CD4-positive, alpha-beta memory T cell (primary cell): ENCODE results near the gene VTI1A. TPM values are rescaled to one million over a fixed set of nuclear protein-coding genes. Genes with fewer than 3 reads are reported as not detected.

ENCODE experiments used
- CTCF ChIA-PET: fragments of 350-600 bp; sonication (Branson Sonifier 250); formaldehyde crosslinking; loops from one replicate; lab custom pipeline; 2021; ENCODE audit warnings: inconsistent platforms; ENCODE audit not compliant: partially characterized antibody; lab: Charles Lee
- POLR2A ChIA-PET: fragments of 350-600 bp; sonication (Branson Sonifier 250); formaldehyde crosslinking; loops from one replicate; lab custom pipeline; 2021; ENCODE audit not compliant: partially characterized antibody; lab: Charles Lee
- DNase-seq, 5 donors: peaks; one replicate each; pipeline versions ENCODE4 v3.0.0 to v3.0.0-alpha.2; 2020 to 2022; ENCODE audit warnings: mixed read lengths in 1 of 5
- H3K27ac ChIP-seq: one replicate; pipeline ENCODE4 v1.7.0; 2013; ENCODE audit warnings: low read depth, low read length
- H3K27me3 ChIP-seq: 2 replicates; pipeline ENCODE4 v1.7.0; 2013; ENCODE audit warnings: mild to moderate bottlenecking, low read length, moderate library complexity; ENCODE audit not compliant: insufficient read depth
- H3K36me3 ChIP-seq: 2 replicates; pipeline ENCODE4 v1.7.0; 2013; ENCODE audit warnings: mild to moderate bottlenecking, low read length, moderate library complexity; ENCODE audit not compliant: insufficient read depth
- H3K4me1 ChIP-seq: 2 replicates; pipeline ENCODE4 v1.7.0; 2013; ENCODE audit warnings: mild to moderate bottlenecking, low read length, moderate library complexity; ENCODE audit not compliant: insufficient read depth
- H3K4me3 ChIP-seq, 2 donors: one replicate each; pipeline ENCODE4 v1.7.0; 2013; ENCODE audit warnings: low read length in 2 of 2, mild to moderate bottlenecking in 1 of 2
- H3K9me3 ChIP-seq, 2 donors: one replicate each; pipeline ENCODE4 v1.7.0; 2013; ENCODE audit warnings: low read length in 2 of 2, control low read depth in 1 of 2; ENCODE audit not compliant: control insufficient read depth in 1 of 2
- H3K27ac Mint-ChIP-seq, 7 donors: one replicate each; pipeline ENCODE4 v1.8.0; 2020 to 2021; ENCODE audit warnings: mixed read lengths in 7 of 7, mild to moderate bottlenecking in 6 of 7, inconsistent platforms in 3 of 7, moderate library complexity in 3 of 7
- H3K27me3 Mint-ChIP-seq, 2 donors: one replicate each; pipeline ENCODE4 v1.8.0; 2020 to 2021; ENCODE audit warnings: mixed read lengths in 2 of 2
- H3K36me3 Mint-ChIP-seq, 2 donors: one replicate each; pipeline ENCODE4 v1.8.0; 2020 to 2021; ENCODE audit warnings: mixed read lengths in 2 of 2, inconsistent platforms in 1 of 2, mild to moderate bottlenecking in 1 of 2
- H3K4me1 Mint-ChIP-seq, 4 donors: one replicate each; pipeline ENCODE4 v1.8.0; 2020 to 2021; ENCODE audit warnings: mixed read lengths in 4 of 4, mild to moderate bottlenecking in 1 of 4
- H3K4me3 Mint-ChIP-seq, 8 donors: one replicate each; pipeline ENCODE4 v1.8.0; 2020 to 2021; ENCODE audit warnings: mixed read lengths in 8 of 8, mild to moderate bottlenecking in 7 of 8, moderate library complexity in 6 of 8, inconsistent platforms in 3 of 8
- H3K9me3 Mint-ChIP-seq, 8 donors: one replicate each; pipeline ENCODE4 v1.8.0; 2020 to 2021; ENCODE audit warnings: mixed read lengths in 8 of 8, mild to moderate bottlenecking in 5 of 8, inconsistent platforms in 3 of 8, moderate library complexity in 1 of 8
- intact Hi-C: fragments of 100-400 bp; cut with micrococcal nuclease; formaldehyde crosslinking; loops from one replicate; pipeline ENCODE4 v1.15.1; 2023
- polyA plus RNA-seq, 2 donors: library from polyadenylated mRNA; unstranded; fragments of 300-500 nt; fragmentation: Illumina TruSeq; gene quantifications; one replicate each; pipeline ENCODE4 v1.2.3, GENCODE V29; 2021
- total RNA-seq, 2 experiments: library from RNA; stranded (reverse); gene quantifications; one replicate each; pipeline ENCODE4 v1.2.3, GENCODE V29; 2021

Gene VTI1A
- total and polyA plus RNA-seq, 4 experiments from 2014 or later = 24.4 to 48.5 (median 40.0) TPM

- Histone ChIP-seq H3K27ac (no peak overlapping the region), H3K9me3 (no peaks in the 10 kb centered on the region), H3K27me3 (no peaks in the 10 kb centered on the region), H3K36me3 (no peaks in the 10 kb centered on the region), H3K4me3 (no peak overlapping the region), H3K4me1 (no peaks in the 10 kb centered on the region)
- H3K36me3 Mint-ChIP-seq = peaks cover 0 to 4% of the 10 kb centered on the region in 2 donors
- DNase-seq = no peak
- intact Hi-C loops = no loop called here
- POLR2A ChIA-PET = no interaction called here
- no peak overlapping the region for H3K4me3 Mint-ChIP-seq
- peaks cover 0 to 3% (median under 1%) of the 10 kb centered on the region in 4 donors for H3K4me1 Mint-ChIP-seq
- H3K9me3 Mint-ChIP-seq = no peaks in the 10 kb centered on the region
- CTCF ChIA-PET = no interaction called here
- no peaks in the 10 kb centered on the region for H3K27me3 Mint-ChIP-seq
- no peak overlapping the region for H3K27ac Mint-ChIP-seq
These were observed 192.3 kb downstream of the VTI1A start for GRCh38 chr10:112639298-112639697.

- DNase-seq = no peak
- no peaks in the 10 kb centered on the region for H3K36me3 Mint-ChIP-seq
- POLR2A ChIA-PET = no interaction called here
These were observed 193.6 kb downstream of the VTI1A start for GRCh38 chr10:112640638-112641037.

GRCh38 chr10:112643600-112644264 lies 196.7 kb downstream of the VTI1A start:
- H3K27ac Mint-ChIP-seq = no peak overlapping the region
- H3K36me3 ChIP-seq = no peaks in the 10 kb centered on the region
- no peak overlapping the region for H3K4me3 ChIP-seq
- DNase-seq = no peak
- H3K4me1 Mint-ChIP-seq = peaks cover 0 to 1% (median 0%) of the 10 kb centered on the region in 4 donors
- H3K27ac ChIP-seq = no peak overlapping the region
- H3K36me3 Mint-ChIP-seq = peaks cover 3% of the 10 kb centered on the region in 2 donors
- CTCF ChIA-PET = interaction anchor here (1.0 kb wide), 1 partner anchor 33 kb away, joined by 3 read pairs; no protein-coding TSS in a partner anchor
- H3K4me3 Mint-ChIP-seq = no peak overlapping the region
- H3K27me3 Mint-ChIP-seq = no peaks in the 10 kb centered on the region
- intact Hi-C loops = no loop called here
- H3K9me3 Mint-ChIP-seq = no peaks in the 10 kb centered on the region
- POLR2A ChIA-PET = no interaction called here
- no peaks in the 10 kb centered on the region for H3K4me1 ChIP-seq
- no peaks in the 10 kb centered on the region for H3K9me3 ChIP-seq
- no peaks in the 10 kb centered on the region for H3K27me3 ChIP-seq

More at GRCh38 chr10:112640638-112641037, 193.6 kb downstream of the VTI1A start:
- Mint-ChIP-seq H3K4me1 (peaks cover 0 to 1% (median under 1%) of the 10 kb centered on the region in 4 donors), H3K9me3 (no peaks in the 10 kb centered on the region), H3K27ac (no peak overlapping the region), H3K4me3 (no peak overlapping the region), H3K27me3 (no peaks in the 10 kb centered on the region)
- Histone ChIP-seq H3K36me3 (no peaks in the 10 kb centered on the region), H3K4me1 (no peaks in the 10 kb centered on the region), H3K9me3 (no peaks in the 10 kb centered on the region), H3K4me3 (no peak overlapping the region), H3K27me3 (no peaks in the 10 kb centered on the region), H3K27ac (no peak overlapping the region)
- intact Hi-C loops = no loop called here
- CTCF ChIA-PET = no interaction called here

GRCh38 chr10:112644265-112644645 lies 197.2 kb downstream of the VTI1A start:
- ChIA-PET POLR2A (no interaction called here), CTCF (no interaction called here)
- intact Hi-C loops = no loop called here
- no peak overlapping the region for H3K4me3 Mint-ChIP-seq
- H3K4me3 ChIP-seq = no peak overlapping the region
- H3K27me3 ChIP-seq = no peaks in the 10 kb centered on the region
- H3K27ac ChIP-seq = no peak overlapping the region
- H3K9me3 Mint-ChIP-seq = no peaks in the 10 kb centered on the region
- H3K36me3 ChIP-seq = no peaks in the 10 kb centered on the region
- H3K4me1 Mint-ChIP-seq = peaks cover 0 to 1% (median 0%) of the 10 kb centered on the region in 4 donors
- peaks cover 3% of the 10 kb centered on the region in 2 donors for H3K36me3 Mint-ChIP-seq
- DNase-seq = no peak
- no peaks in the 10 kb centered on the region for H3K27me3 Mint-ChIP-seq
- no peak overlapping the region for H3K27ac Mint-ChIP-seq
- no peaks in the 10 kb centered on the region for H3K4me1 ChIP-seq
- H3K9me3 ChIP-seq = no peaks in the 10 kb centered on the region

- intact Hi-C loops = no loop called here
- no peak overlapping the region for H3K4me3 Mint-ChIP-seq
- peaks cover 3 to 9% of the 10 kb centered on the region in 2 donors for H3K36me3 Mint-ChIP-seq
- H3K4me3 ChIP-seq = no peak overlapping the region
- no peaks in the 10 kb centered on the region for H3K36me3 ChIP-seq
- no peaks in the 10 kb centered on the region for H3K9me3 Mint-ChIP-seq
- no peaks in the 10 kb centered on the region for H3K9me3 ChIP-seq
- H3K4me1 ChIP-seq = no peaks in the 10 kb centered on the region
- no peaks in the 10 kb centered on the region for H3K27me3 ChIP-seq
- H3K4me1 Mint-ChIP-seq = peaks cover 0 to 1% (median 0%) of the 10 kb centered on the region in 4 donors
- DNase-seq = no peak
- H3K27ac Mint-ChIP-seq = no peak overlapping the region
- no peaks in the 10 kb centered on the region for H3K27me3 Mint-ChIP-seq
- POLR2A ChIA-PET = no interaction called here
- no peak overlapping the region for H3K27ac ChIP-seq
- CTCF ChIA-PET = no interaction called here
These were observed 202.2 kb downstream of the VTI1A start for GRCh38 chr10:112649006-112649821.

- CTCF ChIA-PET = no interaction called here
- H3K36me3 Mint-ChIP-seq = peaks cover 3 to 9% of the 10 kb centered on the region in 2 donors
These were observed 202.8 kb downstream of the VTI1A start for GRCh38 chr10:112649822-112650152.

GRCh38 chr10:112650588-112651030 lies 203.6 kb downstream of the VTI1A start:
- Mint-ChIP-seq H3K27ac (no peak overlapping the region), H3K9me3 (no peaks in the 10 kb centered on the region), H3K4me1 (peaks cover 0 to 1% (median 0%) of the 10 kb centered on the region in 4 donors), H3K36me3 (peaks cover 3 to 9% of the 10 kb centered on the region in 2 donors), H3K27me3 (no peaks in the 10 kb centered on the region), H3K4me3 (no peak overlapping the region)
- no peaks in the 10 kb centered on the region for H3K4me1 ChIP-seq
- no peaks in the 10 kb centered on the region for H3K27me3 ChIP-seq
- no peak overlapping the region for H3K4me3 ChIP-seq
- no peak for DNase-seq
- ChIA-PET POLR2A (no interaction called here), CTCF (no interaction called here)
- no peak overlapping the region for H3K27ac ChIP-seq
- H3K9me3 ChIP-seq = no peaks in the 10 kb centered on the region
- H3K36me3 ChIP-seq = no peaks in the 10 kb centered on the region
- intact Hi-C loops = no loop called here

More at GRCh38 chr10:112649822-112650152, 202.8 kb downstream of the VTI1A start:
- Histone ChIP-seq H3K27me3 (no peaks in the 10 kb centered on the region), H3K36me3 (no peaks in the 10 kb centered on the region), H3K9me3 (no peaks in the 10 kb centered on the region), H3K27ac (no peak overlapping the region), H3K4me3 (no peak overlapping the region), H3K4me1 (no peaks in the 10 kb centered on the region)
- POLR2A ChIA-PET = no interaction called here
- intact Hi-C loops = no loop called here
- H3K27ac Mint-ChIP-seq = no peak overlapping the region
- no peaks in the 10 kb centered on the region for H3K9me3 Mint-ChIP-seq
- no peaks in the 10 kb centered on the region for H3K27me3 Mint-ChIP-seq
- no peak overlapping the region for H3K4me3 Mint-ChIP-seq
- DNase-seq = no peak
- peaks cover 0 to 1% (median 0%) of the 10 kb centered on the region in 4 donors for H3K4me1 Mint-ChIP-seq
